T-helper 1 cell treated with Interleukin-12 subunit alpha and Interleukin-12 subunit beta and Interleukin-4 antibody, amounts not matched to agents 30 μg/mL and 1 μg/mL, for 36 hours (primary cell): Measurements from ENCODE around the gene TFCP2L1.
"Not testable (repeated sequence)": the region's sequence is repeated elsewhere in the genome, so short reads cannot be mapped to it uniquely, and the experiment has no call there.

ENCODE experiments used
- H3K27ac Mint-ChIP-seq: one replicate; pipeline ENCODE4 v1.8.0; 2021; ENCODE audit warnings: mild to moderate bottlenecking, mixed read lengths
- H3K27me3 Mint-ChIP-seq: one replicate; pipeline ENCODE4 v1.8.0; 2021; ENCODE audit warnings: low read depth, mixed read lengths
- H3K36me3 Mint-ChIP-seq: one replicate; pipeline ENCODE4 v1.8.0; 2021; ENCODE audit warnings: low read depth, mixed read lengths
- H3K4me1 Mint-ChIP-seq: one replicate; pipeline ENCODE4 v1.8.0; 2021; ENCODE audit warnings: low read depth, mixed read lengths
- H3K4me3 Mint-ChIP-seq: one replicate; pipeline ENCODE4 v1.8.0; 2021; ENCODE audit warnings: mild to moderate bottlenecking, moderate library complexity, mixed read lengths
- H3K9me3 Mint-ChIP-seq: one replicate; pipeline ENCODE4 v1.8.0; 2021; ENCODE audit warnings: mixed read lengths

The TFCP2L1 gene

GRCh38 chr2:121307048-121307447, 22.0 kb upstream of the TFCP2L1 start:
- Mint-ChIP-seq H3K27me3 (peaks cover 48% of the 10 kb centered on the region), H3K36me3 (no peaks in the 10 kb centered on the region), H3K4me3 (no peak overlapping the region), H3K9me3 (no peaks in the 10 kb centered on the region), H3K4me1 (peaks cover 8% of the 10 kb centered on the region), H3K27ac (no peak overlapping the region)

DNA sequence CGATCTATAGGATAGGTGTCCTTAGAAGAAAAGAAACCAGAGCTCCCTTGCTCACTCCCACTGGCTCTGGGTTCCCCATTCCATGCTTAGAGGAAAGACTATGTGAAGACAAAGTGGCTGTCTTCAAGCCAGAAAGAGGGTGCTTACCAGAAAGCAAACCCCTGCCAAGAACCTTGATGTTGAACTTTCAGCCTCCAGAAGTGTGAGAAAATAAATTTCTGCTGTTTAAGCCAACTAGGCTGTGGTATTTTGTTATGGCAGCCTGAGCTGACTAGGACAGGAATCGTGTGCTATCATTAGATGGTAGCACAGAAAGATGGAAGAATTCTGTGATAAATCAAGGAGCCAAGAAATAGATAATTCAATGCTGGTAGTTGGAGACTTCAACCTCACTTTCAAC, 19.9 kb upstream of the TFCP2L1 start:
- Mint-ChIP-seq H3K27me3 (peaks cover 39% of the 10 kb centered on the region), H3K36me3 (no peaks in the 10 kb centered on the region), H3K9me3 (no peaks in the 10 kb centered on the region), H3K4me1 (peaks cover 8% of the 10 kb centered on the region), H3K4me3 (no peak overlapping the region), H3K27ac (no peak overlapping the region)

- peaks cover 1% of the 10 kb centered on the region for H3K4me1 Mint-ChIP-seq
- no peaks in the 10 kb centered on the region for H3K36me3 Mint-ChIP-seq
- no peak overlapping the region for H3K27ac Mint-ChIP-seq
- peaks cover 38% of the 10 kb centered on the region for H3K27me3 Mint-ChIP-seq
- no peak overlapping the region for H3K4me3 Mint-ChIP-seq
- no peaks in the 10 kb centered on the region for H3K9me3 Mint-ChIP-seq
Measured at GRCh38 chr2:121303531-121304263, 18.7 kb upstream of the TFCP2L1 start.

GRCh38 chr2:121301190-121301589, 16.2 kb upstream of the TFCP2L1 start:
- H3K4me3 Mint-ChIP-seq, H3K27ac Mint-ChIP-seq, H3K4me1 Mint-ChIP-seq, H3K9me3 Mint-ChIP-seq, H3K36me3 Mint-ChIP-seq: not testable (repeated sequence)
- peaks cover 16% of the 10 kb centered on the region for H3K27me3 Mint-ChIP-seq

GRCh38 chr2:121298476-121298875, 13.5 kb upstream of the TFCP2L1 start:
- no peaks in the 10 kb centered on the region for H3K9me3 Mint-ChIP-seq
- H3K27ac Mint-ChIP-seq = no peak overlapping the region
- H3K27me3 Mint-ChIP-seq = peaks cover 8% of the 10 kb centered on the region
- H3K4me3 Mint-ChIP-seq = no peak overlapping the region
- no peaks in the 10 kb centered on the region for H3K4me1 Mint-ChIP-seq
- H3K36me3 Mint-ChIP-seq = no peaks in the 10 kb centered on the region

DNA sequence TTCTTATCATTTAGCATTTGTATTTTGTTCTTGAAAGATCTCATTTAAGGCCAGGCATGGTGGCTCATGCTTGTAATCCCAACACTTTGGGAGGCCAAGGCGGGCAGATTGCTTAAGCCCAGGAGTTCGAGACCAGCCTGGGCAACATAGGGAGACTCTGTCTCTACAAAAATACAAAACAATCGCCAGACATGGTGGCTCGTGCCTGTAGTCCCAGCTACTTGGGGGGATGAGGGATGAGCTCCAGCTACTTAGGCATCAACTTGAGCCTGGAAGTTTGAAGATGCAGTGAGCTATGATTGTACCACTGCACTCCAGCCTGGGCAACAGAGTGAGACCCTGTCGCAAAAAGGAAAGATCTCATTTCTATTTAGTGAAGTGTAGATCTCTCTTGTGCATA, 12.9 kb upstream of the TFCP2L1 start:
- H3K4me1 Mint-ChIP-seq, H3K27me3 Mint-ChIP-seq, H3K36me3 Mint-ChIP-seq, H3K4me3 Mint-ChIP-seq, H3K27ac Mint-ChIP-seq, H3K9me3 Mint-ChIP-seq: not testable (repeated sequence)

- Mint-ChIP-seq H3K27me3 (peaks cover 8% of the 10 kb centered on the region), H3K36me3 (no peaks in the 10 kb centered on the region), H3K4me3 (no peak overlapping the region), H3K27ac (no peak overlapping the region), H3K4me1 (no peaks in the 10 kb centered on the region), H3K9me3 (no peaks in the 10 kb centered on the region)
Measured at GRCh38 chr2:121297217-121297830, 12.3 kb upstream of the TFCP2L1 start.

DNA sequence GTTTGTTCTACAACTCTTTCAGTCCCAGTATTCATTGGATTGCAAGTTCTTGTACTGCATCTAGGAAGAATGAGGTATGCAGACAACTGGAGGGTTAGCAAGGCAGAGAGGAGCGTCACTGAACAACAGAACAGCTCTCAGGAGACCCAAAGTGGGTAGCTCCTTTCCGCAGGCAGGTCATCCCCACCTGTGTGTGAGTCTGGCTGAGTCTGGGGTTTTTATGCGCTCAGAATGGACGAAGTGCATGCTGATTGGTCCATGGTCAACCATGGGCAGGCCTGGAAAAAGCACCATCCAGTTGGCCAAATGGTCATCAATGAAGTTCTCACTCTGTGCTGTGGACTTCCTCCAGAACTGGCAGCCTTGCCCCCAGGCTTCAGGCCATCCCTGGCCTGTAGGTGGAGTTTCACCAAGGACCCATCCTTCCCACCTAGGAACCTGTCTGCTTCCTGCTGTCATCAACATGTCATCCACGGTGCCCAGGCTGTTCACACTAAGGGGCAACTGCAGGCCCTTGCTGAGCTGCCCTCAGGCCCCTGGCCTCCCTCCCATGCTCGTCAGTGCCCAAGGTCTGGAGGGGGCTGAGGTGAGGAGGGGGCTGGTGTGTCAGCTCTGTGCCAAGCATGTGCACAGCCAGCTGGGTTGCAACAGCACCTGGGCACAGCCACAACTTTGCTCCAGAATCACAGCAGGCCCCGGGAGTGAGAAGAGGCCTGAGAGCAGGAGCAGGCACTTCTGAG, 11.1 kb upstream of the TFCP2L1 start:
- H3K4me1 Mint-ChIP-seq = no peaks in the 10 kb centered on the region
- H3K36me3 Mint-ChIP-seq = no peaks in the 10 kb centered on the region
- H3K27me3 Mint-ChIP-seq = peaks cover 5% of the 10 kb centered on the region
- H3K9me3 Mint-ChIP-seq = no peaks in the 10 kb centered on the region
- H3K27ac Mint-ChIP-seq = no peak overlapping the region
- H3K4me3 Mint-ChIP-seq = no peak overlapping the region

DNA sequence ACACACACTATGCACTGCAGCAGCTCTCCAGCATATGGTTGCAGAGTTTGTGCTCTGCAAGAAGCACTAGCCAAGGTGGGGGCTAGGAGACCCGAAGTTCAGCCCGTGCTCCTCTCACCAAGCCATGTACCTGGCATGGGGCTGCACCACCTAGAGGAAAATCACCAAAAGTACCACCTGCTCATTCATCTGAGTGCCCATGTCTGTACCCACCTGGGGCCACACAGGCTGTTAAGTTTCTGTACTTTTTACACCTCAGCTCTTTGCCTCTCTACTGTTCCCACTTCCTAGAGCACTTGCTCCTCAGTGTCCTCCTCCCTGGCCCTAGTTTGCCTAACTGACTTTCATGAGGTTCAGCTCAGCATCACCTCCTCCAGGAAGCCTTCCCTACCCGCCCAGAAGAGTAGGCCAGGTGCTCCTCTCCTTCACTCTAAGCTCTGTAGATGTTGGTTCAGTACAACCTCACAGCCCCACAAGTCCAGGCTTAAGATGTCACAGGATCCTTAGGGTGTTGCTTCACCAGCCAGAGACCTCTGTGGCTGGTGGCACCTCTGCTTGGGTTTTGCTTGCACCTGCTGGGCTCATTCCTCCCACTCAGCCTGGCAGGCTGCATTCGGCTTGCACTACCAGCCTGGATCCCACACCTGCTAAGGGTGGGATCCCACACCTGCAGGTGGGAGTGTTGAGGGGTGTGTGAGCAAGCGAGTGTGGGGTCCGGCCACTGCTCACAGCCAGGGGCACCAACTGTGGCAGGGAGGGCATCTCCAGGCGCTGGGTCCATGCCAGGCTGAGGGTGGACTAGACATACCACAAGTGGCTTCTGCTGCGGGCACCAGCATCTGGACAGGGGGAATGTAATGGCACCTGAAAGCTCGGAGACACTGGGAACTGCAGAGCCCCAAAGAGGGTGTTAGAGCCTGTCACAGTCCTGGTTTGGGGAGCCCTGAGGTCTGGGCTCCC, 10.2 kb upstream of the TFCP2L1 start:
- peaks cover 3% of the 10 kb centered on the region for H3K27me3 Mint-ChIP-seq
- no peaks in the 10 kb centered on the region for H3K36me3 Mint-ChIP-seq
- H3K4me3 Mint-ChIP-seq = no peak overlapping the region
- no peaks in the 10 kb centered on the region for H3K9me3 Mint-ChIP-seq
- no peak overlapping the region for H3K27ac Mint-ChIP-seq
- H3K4me1 Mint-ChIP-seq = no peaks in the 10 kb centered on the region

- no peak overlapping the region for H3K27ac Mint-ChIP-seq
- no peaks in the 10 kb centered on the region for H3K36me3 Mint-ChIP-seq
- H3K27me3 Mint-ChIP-seq = no peaks in the 10 kb centered on the region
- H3K9me3 Mint-ChIP-seq = no peaks in the 10 kb centered on the region
- H3K4me3 Mint-ChIP-seq = no peak overlapping the region
- no peaks in the 10 kb centered on the region for H3K4me1 Mint-ChIP-seq
Measured at GRCh38 chr2:121293450-121294325, 8.7 kb upstream of the TFCP2L1 start.

DNA sequence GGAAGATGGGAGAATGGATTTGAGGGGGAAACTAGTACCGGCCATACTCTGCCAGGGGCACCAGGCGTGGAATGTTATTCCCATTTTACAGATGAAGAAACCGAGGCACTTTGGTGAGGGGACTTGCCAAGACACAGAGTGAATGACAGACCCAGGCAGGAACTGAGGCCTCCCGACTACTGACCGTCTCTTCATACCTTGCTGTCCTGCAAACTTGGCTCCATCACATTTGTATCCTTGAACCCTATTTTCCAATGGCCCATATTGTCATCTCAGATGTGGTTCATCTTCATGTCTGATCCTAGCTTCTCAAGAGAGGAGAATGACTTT, 6.2 kb upstream of the TFCP2L1 start:
- H3K9me3 Mint-ChIP-seq = no peaks in the 10 kb centered on the region

DNA sequence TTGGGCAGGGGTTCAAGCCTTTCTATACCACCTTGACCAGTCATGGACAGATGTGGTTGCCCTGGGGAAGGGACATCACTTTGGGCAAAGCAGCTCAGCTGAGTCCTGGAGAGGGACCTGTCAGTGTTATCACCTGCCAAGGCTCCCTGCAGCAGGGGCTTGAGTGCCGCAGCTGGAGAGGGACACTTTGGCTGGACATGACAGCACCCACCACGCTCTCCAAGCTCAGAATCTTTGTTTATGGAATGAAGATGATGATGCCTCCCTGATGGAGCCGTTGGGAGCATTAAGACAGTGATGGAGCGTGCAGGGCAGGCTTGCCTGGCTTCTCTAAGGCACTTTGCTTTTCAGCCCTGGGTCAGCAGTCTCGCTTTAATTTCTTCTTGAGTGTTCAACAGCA, 4.3 kb upstream of the TFCP2L1 start:
- Mint-ChIP-seq H3K27ac (no peak overlapping the region), H3K4me3 (no peak overlapping the region), H3K9me3 (no peaks in the 10 kb centered on the region), H3K27me3 (peaks cover 27% of the 10 kb centered on the region), H3K4me1 (no peaks in the 10 kb centered on the region), H3K36me3 (no peaks in the 10 kb centered on the region)

More for the DNA sequence above, 6.2 kb upstream of the TFCP2L1 start:
- Mint-ChIP-seq H3K4me1 (no peaks in the 10 kb centered on the region), H3K27ac (no peak overlapping the region), H3K36me3 (no peaks in the 10 kb centered on the region), H3K27me3 (peaks cover 16% of the 10 kb centered on the region), H3K4me3 (no peak overlapping the region)

DNA sequence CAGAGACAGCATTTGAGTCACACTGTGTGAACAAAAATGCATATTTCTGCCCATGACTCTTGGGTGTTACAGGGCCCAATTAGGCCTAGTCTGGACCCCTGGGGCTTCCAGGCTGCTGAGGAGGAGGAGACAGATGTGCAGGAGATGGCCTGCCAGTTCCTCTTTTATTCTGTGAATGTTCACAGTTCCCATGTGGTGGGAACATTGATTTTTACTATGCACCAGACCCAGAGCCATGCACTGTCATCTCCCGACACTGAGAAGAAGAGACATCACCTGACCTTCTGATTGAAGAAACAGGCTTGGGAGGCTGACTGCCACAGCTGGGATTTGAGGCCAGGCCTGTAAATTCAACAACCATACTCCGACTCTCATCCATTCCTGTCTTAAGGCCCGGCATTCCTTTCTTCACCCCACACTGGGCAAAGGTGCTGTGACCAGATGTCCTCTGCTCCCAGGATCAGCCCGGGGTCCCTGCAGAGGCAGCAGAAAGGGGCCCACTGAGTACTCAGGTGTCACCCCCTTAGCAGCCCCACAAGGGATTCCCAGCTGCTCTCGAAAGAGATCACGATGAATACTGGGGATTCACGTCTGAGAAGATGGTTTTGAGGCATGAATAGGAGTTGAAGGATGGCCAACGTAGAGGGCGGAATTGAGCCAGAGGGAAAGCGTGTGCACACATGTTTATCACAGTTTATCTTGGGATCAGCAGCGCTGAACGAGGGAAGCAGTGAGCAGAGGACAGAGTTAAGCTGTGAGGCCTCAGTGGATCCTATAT, 3.6 kb upstream of the TFCP2L1 start:
- peaks cover 2% of the 10 kb centered on the region for H3K4me1 Mint-ChIP-seq
- no peaks in the 10 kb centered on the region for H3K9me3 Mint-ChIP-seq
- H3K27me3 Mint-ChIP-seq = peaks cover 33% of the 10 kb centered on the region
- no peaks in the 10 kb centered on the region for H3K36me3 Mint-ChIP-seq
- no peak overlapping the region for H3K4me3 Mint-ChIP-seq
- no peak overlapping the region for H3K27ac Mint-ChIP-seq
